Prostate gland (tissue), 2 donors: Measurements from ENCODE around the gene NFIX.

ENCODE experiments used
- POLR2A ChIP-seq: fragments of 450-650 bp; IDR thresholded peaks from one replicate; pipeline ENCODE4 v1.6.1; 2016; ENCODE audit warnings: antibody characterized with exemption, mild to moderate bottlenecking
- POLR2AphosphoS5 ChIP-seq: sonication (generic); formaldehyde crosslinking; IDR thresholded peaks from one replicate; pipeline ENCODE4 v1.6.1; 2017; ENCODE audit warnings: antibody characterized with exemption
- TF ChIP-seq, protein P1 (sequence below), 4 experiments: fragments of 200-600 bp in 2 of 4; fragments of 450-650 bp in 2 of 4; sonication (generic) in 2 of 4; IDR thresholded peaks; 1 replicate in 3 of 4; 2 replicates in 1 of 4; pipeline ENCODE4 v1.5.1; 2016 to 2019; ENCODE audit warnings: antibody characterized with exemption in 4 of 4, mild to moderate bottlenecking in 2 of 4, moderate library complexity in 2 of 4

DNA sequence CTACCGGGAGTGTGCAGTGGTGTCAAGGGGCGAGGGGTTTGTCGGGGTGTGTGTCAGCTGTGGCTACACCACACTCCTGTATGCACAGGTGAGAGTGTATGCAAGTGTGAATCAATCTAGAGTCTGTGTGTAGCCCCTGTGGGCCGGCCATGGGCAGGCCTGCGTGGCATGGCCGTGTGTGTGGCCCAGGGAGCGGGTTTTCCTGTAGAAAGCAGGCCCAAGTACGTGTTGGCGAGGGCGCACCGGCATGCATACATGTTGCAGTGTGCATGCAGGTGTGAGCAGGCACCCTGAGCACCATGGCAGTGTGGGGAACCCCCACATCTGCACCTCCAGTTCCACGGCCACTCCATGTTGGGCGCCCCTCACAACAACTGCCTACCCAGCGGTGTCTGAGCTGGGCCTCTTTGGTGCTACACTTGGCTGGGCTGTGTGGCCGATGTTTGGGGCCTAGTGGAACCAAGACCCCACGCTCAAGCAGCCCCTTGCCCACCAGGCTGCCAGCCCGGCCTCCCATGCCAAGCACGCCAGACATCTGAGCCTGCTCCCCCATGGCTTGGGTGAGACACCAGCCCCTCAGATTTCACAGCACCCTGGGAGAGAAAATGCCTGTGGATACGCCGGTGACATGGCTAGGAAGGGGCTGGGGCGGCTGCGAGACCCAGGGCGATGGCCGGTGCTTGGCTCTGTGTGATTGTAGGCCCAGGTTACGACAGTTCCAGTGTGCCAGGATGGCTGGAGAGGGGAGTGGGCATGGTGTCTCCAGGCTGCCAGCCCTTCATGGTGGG lies 2.1 kb downstream of the NFIX start:
- TF ChIP-seq, protein P1, sequence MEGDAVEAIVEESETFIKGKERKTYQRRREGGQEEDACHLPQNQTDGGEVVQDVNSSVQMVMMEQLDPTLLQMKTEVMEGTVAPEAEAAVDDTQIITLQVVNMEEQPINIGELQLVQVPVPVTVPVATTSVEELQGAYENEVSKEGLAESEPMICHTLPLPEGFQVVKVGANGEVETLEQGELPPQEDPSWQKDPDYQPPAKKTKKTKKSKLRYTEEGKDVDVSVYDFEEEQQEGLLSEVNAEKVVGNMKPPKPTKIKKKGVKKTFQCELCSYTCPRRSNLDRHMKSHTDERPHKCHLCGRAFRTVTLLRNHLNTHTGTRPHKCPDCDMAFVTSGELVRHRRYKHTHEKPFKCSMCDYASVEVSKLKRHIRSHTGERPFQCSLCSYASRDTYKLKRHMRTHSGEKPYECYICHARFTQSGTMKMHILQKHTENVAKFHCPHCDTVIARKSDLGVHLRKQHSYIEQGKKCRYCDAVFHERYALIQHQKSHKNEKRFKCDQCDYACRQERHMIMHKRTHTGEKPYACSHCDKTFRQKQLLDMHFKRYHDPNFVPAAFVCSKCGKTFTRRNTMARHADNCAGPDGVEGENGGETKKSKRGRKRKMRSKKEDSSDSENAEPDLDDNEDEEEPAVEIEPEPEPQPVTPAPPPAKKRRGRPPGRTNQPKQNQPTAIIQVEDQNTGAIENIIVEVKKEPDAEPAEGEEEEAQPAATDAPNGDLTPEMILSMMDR (IDR thresholded peaks at IDR 0.05) = no peak
- no peak for TF ChIP-seq POLR2AphosphoS5
- no peak for TF ChIP-seq POLR2A
